ENCODE results near the gene HOXC6.

DNA sequence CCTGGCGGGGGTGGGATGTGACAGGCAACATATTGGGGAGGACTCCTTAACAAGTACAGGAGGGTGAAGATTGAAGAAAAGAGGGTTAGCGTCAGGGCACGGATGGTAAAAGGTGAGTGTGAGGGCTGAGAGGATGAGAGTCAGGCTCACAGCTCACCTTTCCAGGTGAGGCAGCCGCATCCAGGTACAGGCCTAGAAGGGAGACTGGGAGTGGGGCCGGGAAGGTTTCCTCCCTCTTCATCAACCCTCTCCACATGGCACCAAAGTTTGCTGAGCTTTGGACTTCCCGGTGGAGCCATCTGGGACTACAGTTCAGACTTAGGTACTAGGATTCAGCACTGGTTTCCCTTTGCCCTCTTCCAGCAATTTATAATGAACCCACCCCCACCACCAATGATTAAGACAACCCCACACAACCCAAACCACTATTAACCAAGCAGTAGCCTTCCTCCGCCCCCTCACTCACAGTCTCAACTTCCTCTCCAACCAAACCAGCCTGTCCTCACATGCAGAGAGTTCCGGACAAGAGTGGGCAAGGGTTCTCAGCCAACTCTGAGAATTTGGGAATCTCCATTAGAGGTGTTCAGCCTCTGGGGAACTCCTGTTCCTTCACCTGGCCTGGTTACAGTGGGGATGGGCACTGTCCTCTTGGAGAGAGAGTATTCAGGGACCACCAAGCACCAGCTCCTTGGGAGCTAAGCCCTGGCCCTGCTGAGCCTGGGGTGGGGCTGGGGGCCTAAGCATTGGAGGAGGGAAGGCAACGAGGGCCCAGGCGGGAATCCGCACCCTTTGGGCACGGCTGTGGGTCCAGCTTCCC is 23.0 kb downstream of the HOXC6 start:
- TF ChIP-seq, protein P1, sequence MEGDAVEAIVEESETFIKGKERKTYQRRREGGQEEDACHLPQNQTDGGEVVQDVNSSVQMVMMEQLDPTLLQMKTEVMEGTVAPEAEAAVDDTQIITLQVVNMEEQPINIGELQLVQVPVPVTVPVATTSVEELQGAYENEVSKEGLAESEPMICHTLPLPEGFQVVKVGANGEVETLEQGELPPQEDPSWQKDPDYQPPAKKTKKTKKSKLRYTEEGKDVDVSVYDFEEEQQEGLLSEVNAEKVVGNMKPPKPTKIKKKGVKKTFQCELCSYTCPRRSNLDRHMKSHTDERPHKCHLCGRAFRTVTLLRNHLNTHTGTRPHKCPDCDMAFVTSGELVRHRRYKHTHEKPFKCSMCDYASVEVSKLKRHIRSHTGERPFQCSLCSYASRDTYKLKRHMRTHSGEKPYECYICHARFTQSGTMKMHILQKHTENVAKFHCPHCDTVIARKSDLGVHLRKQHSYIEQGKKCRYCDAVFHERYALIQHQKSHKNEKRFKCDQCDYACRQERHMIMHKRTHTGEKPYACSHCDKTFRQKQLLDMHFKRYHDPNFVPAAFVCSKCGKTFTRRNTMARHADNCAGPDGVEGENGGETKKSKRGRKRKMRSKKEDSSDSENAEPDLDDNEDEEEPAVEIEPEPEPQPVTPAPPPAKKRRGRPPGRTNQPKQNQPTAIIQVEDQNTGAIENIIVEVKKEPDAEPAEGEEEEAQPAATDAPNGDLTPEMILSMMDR (IDR thresholded peaks at IDR 0.05): no peak
- TF ChIP-seq ZFX (IDR thresholded peaks at IDR 0.05; ENCODE audit: borderline replicate concordance): no peak
